IPS-15b (cell line): Measurements from ENCODE around the gene CSTPP1.
"Not testable (repeated sequence)": the region's sequence is repeated elsewhere in the genome, so short reads cannot be mapped to it uniquely, and the experiment has no call there.

Source experiments
- H3K27me3 ChIP-seq: one replicate; pipeline ENCODE4 v1.6.1; 2013; ENCODE audit warnings: low read length; ENCODE audit not compliant: control insufficient read depth, insufficient read depth
- H3K36me3 ChIP-seq: one replicate; pipeline ENCODE4 v1.6.1; 2013; ENCODE audit warnings: low read length; ENCODE audit not compliant: control insufficient read depth, insufficient read depth
- H3K4me1 ChIP-seq: one replicate; pipeline ENCODE4 v1.6.1; 2013; ENCODE audit warnings: mild to moderate bottlenecking, low read length; ENCODE audit not compliant: control insufficient read depth, insufficient read depth
- H3K4me3 ChIP-seq: one replicate; pipeline ENCODE4 v1.5.1; 2013; ENCODE audit warnings: low read depth, low read length
- H3K9ac ChIP-seq: one replicate; pipeline ENCODE4 v1.6.1; 2013; ENCODE audit warnings: low read depth, mild to moderate bottlenecking, low read length
- H3K9me3 ChIP-seq: one replicate; pipeline ENCODE4 v1.6.1; 2013; ENCODE audit warnings: mild to moderate bottlenecking, low read length; ENCODE audit not compliant: control insufficient read depth, insufficient read depth

Gene CSTPP1

DNA sequence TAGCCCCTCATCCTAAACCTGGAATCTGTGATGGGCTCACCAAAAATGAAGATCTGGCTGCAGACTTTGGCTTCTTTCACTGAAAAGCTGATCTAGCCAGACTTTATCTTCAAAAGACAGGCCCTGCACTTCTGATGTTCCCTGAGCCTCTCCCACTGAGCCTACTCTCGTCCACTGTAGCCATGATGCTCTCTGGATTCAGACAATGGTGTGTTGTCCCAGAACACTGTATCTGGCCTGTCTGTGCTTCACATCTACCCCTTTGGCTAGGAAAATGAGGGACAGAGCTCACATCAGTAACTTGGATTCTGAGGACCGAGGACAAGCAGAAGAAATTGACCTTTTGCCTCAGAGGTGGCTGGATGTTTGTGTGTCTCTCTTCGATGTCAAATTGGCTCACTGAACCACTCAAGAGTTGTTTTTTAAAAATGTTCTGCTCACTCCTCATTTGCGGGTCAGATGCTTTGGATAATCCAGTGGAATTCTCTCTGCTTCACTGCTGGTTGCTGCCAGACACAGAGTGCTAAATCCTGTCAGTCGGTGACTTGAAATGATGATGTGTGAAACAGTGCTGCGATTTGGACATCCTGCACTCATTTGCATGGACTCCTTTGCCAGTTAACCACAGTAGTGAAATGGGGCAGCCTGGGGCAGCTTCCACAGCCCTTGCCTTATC, 172.6 kb downstream of the CSTPP1 start:
- Histone ChIP-seq H3K4me1 (peaks cover 6% of the 10 kb centered on the region), H3K9me3 (no peaks in the 10 kb centered on the region), H3K4me3 (no peak overlapping the region), H3K36me3 (no peaks in the 10 kb centered on the region), H3K9ac (no peak overlapping the region), H3K27me3 (no peaks in the 10 kb centered on the region)

DNA sequence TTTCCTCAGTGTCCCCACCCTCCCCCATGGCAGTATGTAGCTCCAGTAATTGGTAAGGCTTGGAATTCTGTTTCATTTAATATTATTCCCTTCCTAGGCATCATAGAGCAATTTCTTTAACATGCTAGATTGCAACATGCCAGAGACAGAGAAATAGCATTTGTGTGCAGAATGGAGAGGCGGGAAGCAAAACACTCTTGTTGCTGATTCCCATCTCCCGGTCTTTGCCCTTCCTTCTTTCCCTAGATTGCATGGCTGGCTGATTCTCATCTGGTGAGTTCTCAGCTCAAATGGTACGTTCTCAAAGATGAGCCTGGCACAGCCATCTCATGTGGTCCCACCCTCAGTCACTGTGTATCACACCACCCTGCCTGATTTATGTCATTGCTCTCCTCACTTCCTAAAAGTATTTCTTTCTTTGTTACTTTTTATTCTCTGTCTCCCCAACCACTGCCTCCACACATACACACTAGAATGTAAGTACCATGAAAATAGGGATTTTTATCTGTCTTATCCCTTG, 173.2 kb downstream of the CSTPP1 start:
- H3K9me3 ChIP-seq, result no peaks in the 10 kb centered on the region
- H3K4me3 ChIP-seq, result no peak overlapping the region
- no peaks in the 10 kb centered on the region for H3K36me3 ChIP-seq
- H3K9ac ChIP-seq, result no peak overlapping the region
- H3K27me3 ChIP-seq, result no peaks in the 10 kb centered on the region
- H3K4me1 ChIP-seq, result peaks cover 3% of the 10 kb centered on the region

DNA sequence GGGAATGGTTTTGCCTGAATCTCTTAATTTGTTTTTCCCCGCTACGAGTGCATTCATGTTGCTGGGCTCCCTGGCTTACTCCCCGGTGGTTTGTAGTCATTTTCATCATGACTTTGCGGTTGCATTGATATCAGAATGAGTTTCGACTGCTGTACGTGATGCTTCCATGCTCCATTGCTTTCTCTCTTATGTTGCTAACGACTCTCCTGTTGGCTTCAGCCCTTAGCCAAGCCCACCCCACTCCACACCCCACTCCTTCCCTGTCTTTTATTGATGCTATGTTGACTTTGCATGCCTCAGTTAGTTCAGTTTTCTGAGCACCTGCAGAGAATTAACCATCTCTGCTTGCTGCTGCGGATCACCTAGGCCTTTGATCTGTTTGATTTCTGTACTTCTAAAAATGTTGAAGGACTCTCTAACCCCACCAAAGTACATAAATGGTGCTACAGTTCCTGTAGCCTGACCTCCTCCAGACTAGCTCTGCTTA, 174.8 kb downstream of the CSTPP1 start:
- Histone ChIP-seq H3K27me3 (no peaks in the 10 kb centered on the region), H3K9ac (no peak overlapping the region), H3K4me3 (no peak overlapping the region), H3K9me3 (no peaks in the 10 kb centered on the region), H3K36me3 (no peaks in the 10 kb centered on the region), H3K4me1 (no peaks in the 10 kb centered on the region)

DNA sequence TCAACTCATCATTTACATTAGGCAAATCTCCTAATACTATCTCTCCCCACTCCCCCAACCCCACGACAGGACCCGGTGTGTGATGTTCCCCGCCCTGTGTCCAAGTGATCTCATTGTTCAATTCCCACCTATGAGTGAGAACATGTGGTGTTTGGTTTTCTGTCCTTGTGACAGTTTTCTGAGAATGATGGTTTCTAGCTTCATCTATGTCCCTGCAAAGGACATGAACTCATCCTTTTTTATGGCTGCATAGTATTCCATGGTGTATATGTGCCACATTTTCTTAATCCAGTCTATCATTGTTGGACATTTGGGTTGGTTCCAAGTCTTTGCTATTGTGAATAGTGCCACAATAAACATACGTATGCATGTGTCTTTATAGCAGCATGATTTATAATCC, 176.4 kb downstream of the CSTPP1 start:
- not testable (repeated sequence) for H3K27me3 ChIP-seq, H3K9ac ChIP-seq, H3K4me1 ChIP-seq, H3K9me3 ChIP-seq, H3K36me3 ChIP-seq, H3K4me3 ChIP-seq

DNA sequence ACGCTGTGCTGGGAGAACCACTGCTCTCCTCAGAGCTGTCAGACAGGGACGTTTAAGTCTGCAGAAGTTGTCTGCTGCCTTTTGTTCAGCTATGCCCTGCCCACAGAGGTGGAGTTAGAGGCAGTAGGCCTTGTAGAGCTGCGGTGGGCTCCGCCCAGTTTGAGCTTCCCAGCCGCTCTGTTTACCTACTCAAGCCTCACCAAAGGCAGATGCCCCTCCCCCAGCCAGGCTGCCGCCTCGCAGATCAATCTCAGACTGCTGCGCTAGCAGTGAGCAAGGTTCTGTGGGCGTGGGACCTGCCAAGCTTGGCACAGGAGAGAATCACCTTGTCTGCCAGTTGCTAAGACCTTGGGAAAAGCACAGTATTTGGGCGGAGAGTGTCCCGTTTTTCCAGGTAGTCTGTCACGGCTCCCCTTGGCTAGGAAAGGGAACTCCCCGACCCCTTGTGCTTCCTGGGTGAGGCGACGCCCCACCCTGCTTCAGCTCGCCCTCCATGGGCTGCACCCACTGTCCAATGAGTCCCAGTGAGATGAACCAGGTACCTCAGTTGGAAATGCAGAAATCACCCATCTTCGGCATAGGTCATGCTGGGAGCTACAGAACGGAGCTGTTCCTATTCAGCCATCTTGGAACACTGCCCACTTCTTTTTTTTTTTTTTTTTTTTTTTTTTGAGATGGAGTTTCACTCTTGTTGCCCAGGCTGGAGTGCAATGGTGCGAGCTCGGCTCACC, 182.6 kb downstream of the CSTPP1 start:
- not testable (repeated sequence) for H3K36me3 ChIP-seq, H3K9ac ChIP-seq, H3K9me3 ChIP-seq, H3K27me3 ChIP-seq, H3K4me1 ChIP-seq
- H3K4me3 ChIP-seq, result peak overlapping the region; percentile 48

DNA sequence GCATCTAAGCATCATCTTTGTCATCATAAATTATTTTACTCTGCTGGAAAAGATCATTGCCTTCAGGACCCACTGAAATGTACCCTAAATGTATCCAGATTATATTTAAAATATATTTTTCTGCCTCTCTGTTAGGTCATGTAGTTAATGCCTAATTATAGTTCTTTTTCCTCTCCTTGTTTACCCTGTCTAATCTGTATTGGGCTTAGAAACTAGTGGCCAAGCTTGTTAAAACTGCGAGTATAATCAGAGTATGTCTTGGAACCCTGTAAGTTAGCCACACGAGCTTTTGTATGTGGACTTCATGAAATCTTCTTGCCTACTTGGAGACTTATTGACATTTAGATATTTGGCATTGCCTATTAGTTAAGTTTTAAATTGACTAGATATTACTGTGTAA, 184.5 kb downstream of the CSTPP1 start:
- no peaks in the 10 kb centered on the region for H3K27me3 ChIP-seq
- peaks cover 4% of the 10 kb centered on the region for H3K4me1 ChIP-seq
- H3K9ac ChIP-seq, result no peak overlapping the region
- H3K9me3 ChIP-seq, result no peaks in the 10 kb centered on the region
- H3K4me3 ChIP-seq, result no peak overlapping the region
- no peaks in the 10 kb centered on the region for H3K36me3 ChIP-seq

DNA sequence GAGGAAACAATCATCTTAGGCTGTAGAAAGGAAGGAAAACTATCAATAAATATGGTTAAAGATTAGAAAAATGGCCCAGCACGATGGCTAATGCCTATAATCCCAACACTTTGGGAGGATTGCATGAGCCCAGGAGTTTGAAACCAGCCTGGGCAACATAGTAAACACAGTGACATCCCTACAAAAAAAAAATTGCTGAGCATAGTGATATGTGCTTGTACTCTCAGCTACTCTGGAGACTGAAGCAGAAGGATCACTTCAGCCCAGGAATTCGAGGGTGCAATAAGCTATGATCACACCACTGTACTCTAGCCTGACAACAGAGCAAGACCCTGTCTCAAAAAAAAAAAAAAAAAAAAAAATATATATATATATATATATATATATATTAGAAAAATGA, 185.2 kb downstream of the CSTPP1 start:
- H3K9me3 ChIP-seq, result no peaks in the 10 kb centered on the region
- no peaks in the 10 kb centered on the region for H3K36me3 ChIP-seq
- H3K27me3 ChIP-seq, result no peaks in the 10 kb centered on the region
- no peak overlapping the region for H3K4me3 ChIP-seq
- no peak overlapping the region for H3K9ac ChIP-seq
- H3K4me1 ChIP-seq, result peaks cover 4% of the 10 kb centered on the region

DNA sequence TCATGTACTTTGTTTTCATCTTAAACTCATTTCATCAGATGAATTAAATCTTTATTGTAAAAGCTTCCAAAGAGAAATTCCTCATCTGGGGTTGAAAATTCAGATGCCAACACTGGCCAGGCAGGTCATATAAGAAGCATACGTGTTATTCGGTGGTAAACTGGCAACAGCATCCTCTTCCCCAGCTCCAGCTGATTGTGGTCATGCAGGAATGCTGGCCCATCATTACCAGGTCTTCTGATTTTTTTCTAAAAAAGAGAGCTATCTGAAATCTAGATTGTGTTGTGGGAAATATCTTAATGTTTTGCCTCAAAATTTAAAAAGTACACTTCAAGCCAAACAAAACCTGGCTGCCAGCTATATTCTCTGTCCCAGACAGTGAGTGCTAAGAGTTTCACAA, 186.5 kb downstream of the CSTPP1 start:
- Histone ChIP-seq H3K4me3 (no peak overlapping the region), H3K36me3 (no peaks in the 10 kb centered on the region), H3K9me3 (no peaks in the 10 kb centered on the region), H3K9ac (no peak overlapping the region), H3K4me1 (peaks cover 4% of the 10 kb centered on the region), H3K27me3 (no peaks in the 10 kb centered on the region)

DNA sequence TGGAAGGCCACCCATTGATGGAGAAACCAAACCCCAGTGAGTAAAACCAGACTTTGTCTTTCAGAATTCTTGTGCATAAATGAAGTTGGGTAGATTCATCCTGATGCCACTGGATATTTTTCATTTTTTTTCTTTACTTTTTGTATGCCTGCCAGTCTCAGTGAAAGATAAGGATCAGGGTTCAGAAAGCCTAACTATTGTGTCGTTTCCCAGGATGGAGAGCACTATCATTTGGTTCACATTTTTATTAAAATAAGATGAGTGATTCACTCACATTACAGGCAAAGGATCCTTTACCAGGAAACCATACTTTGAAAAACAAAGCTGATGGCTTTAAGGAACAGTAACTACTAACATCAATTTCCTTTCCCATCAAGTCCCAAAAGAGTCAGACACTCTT, 188.1 kb downstream of the CSTPP1 start:
- Histone ChIP-seq H3K36me3 (no peaks in the 10 kb centered on the region), H3K4me3 (no peak overlapping the region), H3K4me1 (peaks cover 4% of the 10 kb centered on the region), H3K9me3 (no peaks in the 10 kb centered on the region), H3K9ac (no peak overlapping the region), H3K27me3 (no peaks in the 10 kb centered on the region)

DNA sequence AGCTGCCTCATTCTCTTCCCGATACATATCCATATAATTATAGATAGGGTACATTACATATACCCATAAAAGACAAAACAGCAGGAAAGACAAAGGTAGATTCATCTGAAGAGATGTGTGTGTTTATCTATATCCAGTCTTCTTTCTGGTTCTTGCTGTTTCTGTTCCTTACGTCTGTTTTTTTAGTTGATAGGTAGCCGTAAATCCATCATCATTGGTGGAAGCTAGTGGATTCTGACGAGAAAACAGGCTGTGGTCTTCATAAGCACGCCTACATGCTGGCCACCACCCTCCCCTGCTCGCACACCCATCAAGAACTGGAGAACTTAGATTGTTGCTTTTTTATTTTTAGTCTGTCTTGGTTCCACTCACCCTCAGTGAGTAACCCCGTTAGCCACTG, 188.5 kb downstream of the CSTPP1 start:
- Histone ChIP-seq H3K36me3 (no peaks in the 10 kb centered on the region), H3K4me1 (peaks cover 5% of the 10 kb centered on the region), H3K4me3 (no peak overlapping the region), H3K27me3 (no peaks in the 10 kb centered on the region), H3K9ac (no peak overlapping the region), H3K9me3 (no peaks in the 10 kb centered on the region)

DNA sequence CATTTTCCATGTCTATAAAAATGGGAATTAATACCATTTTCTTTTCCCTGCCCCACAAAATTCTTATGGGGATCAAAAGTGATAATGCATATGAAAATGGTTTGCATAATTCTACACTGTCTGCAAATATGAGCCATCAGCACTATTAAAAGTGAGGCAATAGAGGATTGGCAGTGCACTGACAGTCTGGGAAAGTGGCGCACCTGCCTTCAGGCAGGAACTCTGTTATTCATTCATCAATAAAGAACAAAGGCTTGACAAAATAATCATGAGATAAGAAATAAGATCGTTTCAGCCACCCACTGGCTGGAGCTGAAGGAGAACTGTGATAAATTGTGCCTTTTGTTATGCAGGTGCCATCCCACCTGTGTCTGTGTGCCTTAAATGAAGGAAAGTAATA, 190.7 kb downstream of the CSTPP1 start:
- Histone ChIP-seq H3K27me3 (no peaks in the 10 kb centered on the region), H3K36me3 (no peaks in the 10 kb centered on the region), H3K9me3 (no peaks in the 10 kb centered on the region), H3K4me3 (no peak overlapping the region), H3K9ac (no peak overlapping the region), H3K4me1 (peaks cover 17% of the 10 kb centered on the region)

DNA sequence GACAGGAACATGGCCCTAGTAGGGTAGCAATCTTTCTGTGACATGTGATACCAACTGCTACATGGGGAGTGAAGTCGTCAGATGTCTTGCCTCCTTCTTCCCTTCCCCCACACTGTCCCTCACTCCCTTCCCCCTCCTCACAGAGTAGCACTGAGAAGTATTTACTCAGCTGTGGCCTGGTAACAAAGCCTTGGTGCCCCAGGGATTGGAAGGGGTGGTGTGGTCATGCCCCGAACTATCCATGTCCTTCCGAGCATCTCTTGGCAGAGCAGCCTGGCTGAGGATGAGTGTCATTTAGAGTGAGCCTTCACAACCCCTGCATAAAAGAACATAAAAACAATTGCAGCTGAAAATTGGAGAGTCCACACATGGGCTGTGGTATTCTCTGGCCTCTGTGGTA, 194.0 kb downstream of the CSTPP1 start:
- Histone ChIP-seq H3K9me3 (no peaks in the 10 kb centered on the region), H3K4me3 (no peak overlapping the region), H3K27me3 (no peaks in the 10 kb centered on the region), H3K36me3 (no peaks in the 10 kb centered on the region), H3K9ac (no peak overlapping the region), H3K4me1 (peaks cover 12% of the 10 kb centered on the region)
